ENCODE data around the gene TOB2.
"Not testable (repeated sequence)": the region's sequence is repeated elsewhere in the genome, so short reads cannot be mapped to it uniquely, and the experiment has no call there.

The TOB2 gene

DNA sequence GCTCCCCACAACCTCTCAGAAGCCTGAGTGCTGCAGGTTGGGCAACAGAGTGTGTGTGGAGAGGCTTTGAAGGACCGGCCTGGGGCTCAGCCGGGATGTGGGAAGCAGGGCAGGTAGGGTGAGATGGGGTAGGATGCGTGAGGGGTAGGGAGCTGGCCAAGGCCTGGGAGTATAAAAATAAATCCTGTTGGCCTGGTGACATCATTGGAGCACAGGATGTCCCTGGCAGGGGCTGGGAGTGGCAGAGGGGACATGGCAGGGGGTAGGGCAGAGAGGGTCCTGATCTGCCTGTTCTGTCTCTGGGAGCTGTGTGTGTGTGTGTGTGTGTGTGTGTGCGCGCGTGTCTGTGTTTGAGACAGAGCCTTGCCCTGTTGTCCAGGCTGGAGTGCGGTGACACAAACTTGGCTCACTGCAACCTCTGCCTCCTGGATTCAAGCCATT is 36.3 kb downstream of the TOB2 start:
- Histone ChIP-seq H3K27me3 (ENCODE audit: control insufficient read depth, insufficient read depth, low read length) (no peaks in the 10 kb centered on the region), H3K9ac (ENCODE audit: low read depth, low read length) (no peak overlapping the region), H3K36me3 (ENCODE audit: control insufficient read depth, insufficient read depth, low read length) (no peaks in the 10 kb centered on the region), H3K9me3 (ENCODE audit: control insufficient read depth, insufficient read depth, low read length) (no peaks in the 10 kb centered on the region), H3K4me3 (ENCODE audit: low read depth, low read length) (no peak overlapping the region), H3K4me1 (ENCODE audit: control insufficient read depth, insufficient read depth, low read length) (peaks cover 8% of the 10 kb centered on the region)

DNA sequence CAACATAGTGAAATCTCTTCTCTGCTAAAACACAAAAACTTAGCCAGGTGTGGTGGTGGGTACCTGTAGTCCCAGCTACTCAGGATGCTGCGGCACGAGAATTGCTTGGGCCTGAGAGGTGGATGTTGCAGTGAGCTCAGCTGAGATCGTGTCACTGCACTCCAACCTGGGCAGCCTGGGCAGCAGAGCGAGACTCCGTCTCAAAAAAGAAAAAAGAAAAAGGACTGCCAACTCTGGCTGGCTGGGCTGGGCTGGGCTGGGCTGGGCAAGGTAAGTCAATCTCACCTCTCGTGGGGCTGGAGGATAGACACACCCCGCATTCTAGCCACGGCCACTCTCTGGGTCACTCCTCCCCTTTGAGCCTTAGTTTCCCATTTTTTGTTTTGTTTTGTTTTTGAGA is 37.9 kb downstream of the TOB2 start:
- H3K4me1 ChIP-seq (ENCODE audit: control insufficient read depth, insufficient read depth, low read length): peaks cover 6% of the 10 kb centered on the region
- H3K4me3 ChIP-seq (ENCODE audit: low read depth, low read length): no peak overlapping the region
- H3K36me3 ChIP-seq (ENCODE audit: control insufficient read depth, insufficient read depth, low read length): no peaks in the 10 kb centered on the region
- no peaks in the 10 kb centered on the region for H3K27me3 ChIP-seq (ENCODE audit: control insufficient read depth, insufficient read depth, low read length)
- no peak overlapping the region for H3K9ac ChIP-seq (ENCODE audit: low read depth, low read length)
- no peaks in the 10 kb centered on the region for H3K9me3 ChIP-seq (ENCODE audit: control insufficient read depth, insufficient read depth, low read length)

DNA sequence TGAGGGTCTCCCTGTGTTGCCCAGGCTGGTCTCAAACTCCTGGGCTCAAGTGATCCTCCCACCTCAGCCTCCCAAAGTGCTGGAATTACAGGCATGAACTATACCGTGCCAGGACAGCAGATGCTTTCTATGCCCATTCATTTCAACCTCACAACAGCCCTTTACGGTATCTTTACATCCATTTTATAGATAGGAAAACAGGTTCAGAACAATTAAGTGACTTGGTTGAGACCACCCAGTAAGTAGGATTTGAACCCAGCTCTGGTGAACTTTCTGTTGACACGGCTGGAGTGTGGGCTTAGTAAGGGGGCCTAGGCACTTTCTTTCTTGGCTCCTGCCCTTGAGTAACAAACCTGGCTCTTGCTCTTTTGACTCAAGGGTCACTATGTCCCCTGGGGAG is 39.2 kb downstream of the TOB2 start:
- H3K27me3 ChIP-seq (ENCODE audit: control insufficient read depth, insufficient read depth, low read length): no peaks in the 10 kb centered on the region
- no peaks in the 10 kb centered on the region for H3K9me3 ChIP-seq (ENCODE audit: control insufficient read depth, insufficient read depth, low read length)
- H3K9ac ChIP-seq (ENCODE audit: low read depth, low read length): no peak overlapping the region
- no peaks in the 10 kb centered on the region for H3K36me3 ChIP-seq (ENCODE audit: control insufficient read depth, insufficient read depth, low read length)
- H3K4me3 ChIP-seq (ENCODE audit: low read depth, low read length): no peak overlapping the region
- H3K4me1 ChIP-seq (ENCODE audit: control insufficient read depth, insufficient read depth, low read length): peaks cover 6% of the 10 kb centered on the region

DNA sequence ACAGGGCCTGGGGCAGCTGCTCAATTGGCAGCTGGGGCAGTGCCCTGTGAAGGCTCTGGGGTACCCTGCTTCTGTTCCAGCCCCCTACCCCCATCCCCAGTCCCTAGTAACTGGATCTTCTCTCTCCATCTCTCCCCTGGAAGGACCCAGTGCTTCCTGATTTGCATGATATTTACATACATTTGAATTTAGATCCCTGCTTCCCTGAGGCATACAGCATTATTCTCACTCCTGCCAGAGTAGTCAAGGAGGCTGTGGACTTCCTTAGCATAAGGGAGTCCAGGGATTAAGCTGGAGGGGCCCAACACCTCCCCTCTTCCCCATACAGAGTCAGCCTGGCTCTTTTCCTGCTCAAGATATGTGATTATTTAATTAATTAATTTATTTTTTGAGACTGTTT is 40.2 kb downstream of the TOB2 start:
- H3K9me3 ChIP-seq (ENCODE audit: control insufficient read depth, insufficient read depth, low read length): no peaks in the 10 kb centered on the region
- H3K9ac ChIP-seq (ENCODE audit: low read depth, low read length): no peak overlapping the region
- H3K36me3 ChIP-seq (ENCODE audit: control insufficient read depth, insufficient read depth, low read length): no peaks in the 10 kb centered on the region
- peaks cover 3% of the 10 kb centered on the region for H3K4me1 ChIP-seq (ENCODE audit: control insufficient read depth, insufficient read depth, low read length)
- H3K27me3 ChIP-seq (ENCODE audit: control insufficient read depth, insufficient read depth, low read length): no peaks in the 10 kb centered on the region
- H3K4me3 ChIP-seq (ENCODE audit: low read depth, low read length): no peak overlapping the region

DNA sequence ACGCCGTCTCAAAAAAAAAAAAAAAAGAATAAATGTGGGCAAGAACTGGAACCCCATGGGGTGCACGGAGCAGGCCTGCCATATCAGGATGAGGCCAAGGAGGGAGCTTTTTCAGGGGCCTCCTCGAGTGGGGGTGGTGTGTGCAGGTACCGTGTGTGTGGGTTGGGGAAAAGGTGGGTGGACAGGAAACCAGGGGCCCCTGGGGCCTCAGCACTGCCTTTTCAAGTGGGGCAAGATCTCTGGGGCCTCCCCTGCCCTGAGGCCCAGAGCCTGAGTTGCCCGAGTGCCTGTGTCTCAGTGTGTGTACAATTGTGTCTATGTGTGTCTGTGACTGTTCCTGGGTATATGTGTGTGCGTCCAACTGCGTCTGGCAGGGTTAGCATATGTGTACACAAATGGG is 41.0 kb downstream of the TOB2 start:
- no peak overlapping the region for H3K4me3 ChIP-seq (ENCODE audit: low read depth, low read length)
- H3K9ac ChIP-seq (ENCODE audit: low read depth, low read length): no peak overlapping the region
- H3K27me3 ChIP-seq (ENCODE audit: control insufficient read depth, insufficient read depth, low read length): no peaks in the 10 kb centered on the region
- no peaks in the 10 kb centered on the region for H3K4me1 ChIP-seq (ENCODE audit: control insufficient read depth, insufficient read depth, low read length)
- no peaks in the 10 kb centered on the region for H3K9me3 ChIP-seq (ENCODE audit: control insufficient read depth, insufficient read depth, low read length)
- H3K36me3 ChIP-seq (ENCODE audit: control insufficient read depth, insufficient read depth, low read length): no peaks in the 10 kb centered on the region

DNA sequence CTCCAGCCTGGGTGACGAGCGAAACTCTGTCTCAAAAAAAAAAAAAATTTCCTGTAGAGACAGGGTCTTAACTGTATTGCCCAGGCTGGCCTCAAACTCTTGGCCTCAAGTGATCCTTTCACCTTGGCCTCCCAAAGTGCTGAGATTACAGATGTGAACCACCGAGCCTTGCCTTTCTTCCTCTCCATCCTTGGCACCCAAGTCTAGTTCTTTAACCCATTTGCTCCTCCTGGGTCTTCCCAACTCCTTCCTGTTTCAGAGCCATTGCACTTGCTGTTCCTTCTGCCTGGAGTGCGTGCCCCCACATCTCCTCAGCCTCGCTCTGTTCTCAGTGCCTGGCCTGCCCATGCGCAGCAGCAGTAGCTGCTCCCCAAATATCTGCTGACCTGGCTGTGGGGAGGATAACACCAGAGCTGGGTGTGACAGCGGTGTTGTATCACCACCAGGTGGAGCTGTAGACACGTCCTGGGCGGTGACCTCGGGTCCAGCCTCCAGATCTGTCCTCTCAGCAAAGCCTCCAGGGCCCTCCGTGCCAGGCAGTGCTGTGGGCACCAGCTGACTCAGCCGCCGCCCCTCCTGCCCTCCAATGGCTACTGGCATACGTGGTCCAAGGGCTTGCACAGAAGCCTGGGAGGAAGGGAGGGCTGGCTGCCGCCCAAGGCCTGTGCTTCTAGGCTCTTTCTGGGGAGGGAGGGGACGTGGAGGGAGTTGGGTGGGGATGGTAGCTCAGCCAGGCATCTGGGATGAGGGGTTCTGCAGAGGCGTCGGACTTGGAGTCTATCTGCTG is 42.9 kb downstream of the TOB2 start:
- H3K4me1 ChIP-seq (ENCODE audit: control insufficient read depth, insufficient read depth, low read length): no peaks in the 10 kb centered on the region
- H3K36me3 ChIP-seq (ENCODE audit: control insufficient read depth, insufficient read depth, low read length): no peaks in the 10 kb centered on the region
- no peak overlapping the region for H3K9ac ChIP-seq (ENCODE audit: low read depth, low read length)
- H3K9me3 ChIP-seq (ENCODE audit: control insufficient read depth, insufficient read depth, low read length): no peaks in the 10 kb centered on the region
- no peak overlapping the region for H3K4me3 ChIP-seq (ENCODE audit: low read depth, low read length)
- no peaks in the 10 kb centered on the region for H3K27me3 ChIP-seq (ENCODE audit: control insufficient read depth, insufficient read depth, low read length)

DNA sequence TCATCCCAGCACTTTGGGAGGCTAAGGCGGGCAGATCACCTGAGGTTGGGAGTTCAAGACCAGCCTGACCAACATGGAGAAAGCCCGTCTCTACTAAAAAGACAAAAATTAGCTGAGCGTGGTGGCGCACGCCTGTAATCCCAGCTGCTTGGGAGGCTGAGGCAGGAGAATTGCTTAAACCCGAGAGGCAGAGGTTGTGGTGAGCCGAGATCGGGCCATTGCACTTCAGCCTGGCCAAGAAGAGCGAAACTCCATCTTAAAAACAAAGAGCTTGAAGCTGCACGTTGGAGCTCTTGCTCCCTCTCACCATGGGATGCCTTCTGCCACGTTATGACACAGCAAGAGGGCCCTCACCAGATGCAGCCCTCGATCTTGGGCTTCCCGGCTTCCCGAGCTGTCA is 43.8 kb downstream of the TOB2 start:
- not testable (repeated sequence) for H3K36me3 ChIP-seq (ENCODE audit: control insufficient read depth, insufficient read depth, low read length); H3K4me3 ChIP-seq (ENCODE audit: low read depth, low read length); H3K9ac ChIP-seq (ENCODE audit: low read depth, low read length); H3K9me3 ChIP-seq (ENCODE audit: control insufficient read depth, insufficient read depth, low read length); H3K27me3 ChIP-seq (ENCODE audit: control insufficient read depth, insufficient read depth, low read length); H3K4me1 ChIP-seq (ENCODE audit: control insufficient read depth, insufficient read depth, low read length)

DNA sequence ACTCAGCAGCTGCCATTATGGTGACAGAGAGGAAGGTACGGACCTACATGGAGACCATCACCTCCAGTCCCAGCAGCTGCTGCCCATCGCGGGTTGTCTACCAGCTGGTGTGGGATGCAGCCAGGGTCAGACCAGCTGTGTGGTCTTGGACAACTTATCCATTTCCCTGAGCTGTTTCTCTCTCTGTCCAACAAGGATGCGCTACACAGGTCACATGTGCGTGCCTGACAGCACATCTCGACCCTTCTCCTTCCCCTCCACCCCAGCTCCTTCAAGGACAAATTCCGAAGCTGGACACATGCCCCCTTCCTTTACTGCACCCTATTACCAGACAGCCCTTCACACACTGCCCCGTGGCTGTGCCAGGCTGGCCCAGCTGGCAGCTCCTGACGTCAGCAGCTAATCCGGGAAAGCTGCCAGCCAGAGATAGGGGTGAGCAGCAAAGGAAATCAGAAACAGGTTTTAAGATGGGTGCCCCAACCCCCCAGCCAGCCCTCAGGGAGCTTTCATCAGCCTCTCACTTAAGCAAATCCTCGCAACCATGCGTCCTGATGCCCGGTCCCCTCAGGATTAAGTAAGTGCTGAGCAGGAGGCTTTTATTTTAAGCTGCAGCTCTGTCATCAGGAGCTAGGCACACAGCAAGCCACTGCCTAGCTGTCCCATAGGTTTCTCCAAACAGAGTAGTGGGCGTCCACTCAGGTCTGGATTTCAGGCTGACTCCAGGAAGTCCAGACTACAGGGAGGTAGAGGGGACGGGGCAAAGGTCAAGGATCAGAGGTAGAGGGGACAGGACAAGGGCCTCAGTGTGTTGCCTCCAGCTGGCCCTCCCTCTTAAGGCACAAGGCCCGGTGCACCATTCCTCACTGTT is 44.6 kb downstream of the TOB2 start:
- H3K9ac ChIP-seq (ENCODE audit: low read depth, low read length): no peak overlapping the region
- no peaks in the 10 kb centered on the region for H3K9me3 ChIP-seq (ENCODE audit: control insufficient read depth, insufficient read depth, low read length)
- H3K4me1 ChIP-seq (ENCODE audit: control insufficient read depth, insufficient read depth, low read length): no peaks in the 10 kb centered on the region
- H3K4me3 ChIP-seq (ENCODE audit: low read depth, low read length): no peak overlapping the region
- peaks cover 4% of the 10 kb centered on the region for H3K36me3 ChIP-seq (ENCODE audit: control insufficient read depth, insufficient read depth, low read length)
- H3K27me3 ChIP-seq (ENCODE audit: control insufficient read depth, insufficient read depth, low read length): no peaks in the 10 kb centered on the region

DNA sequence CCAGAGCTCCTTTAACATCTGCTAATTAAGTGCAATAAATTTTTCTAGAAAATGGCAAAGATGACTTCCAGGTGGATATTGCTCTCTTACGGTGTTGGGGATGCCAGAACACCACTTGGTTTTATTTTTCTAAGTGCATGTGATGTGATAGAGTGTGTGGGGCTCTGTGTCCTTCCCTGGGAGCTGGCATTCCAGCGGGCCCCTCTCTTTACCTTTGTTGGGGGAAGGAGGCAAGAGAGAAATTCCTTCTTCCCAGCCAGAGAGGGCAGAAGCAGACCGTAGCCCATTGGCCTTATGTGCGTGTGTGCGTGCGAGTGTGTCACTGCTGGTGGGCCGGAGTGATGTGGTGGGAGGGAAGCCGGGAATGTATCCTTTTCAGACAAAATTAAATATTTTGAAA is 47.7 kb downstream of the TOB2 start:
- Histone ChIP-seq H3K36me3 (ENCODE audit: control insufficient read depth, insufficient read depth, low read length) (peaks cover 27% of the 10 kb centered on the region), H3K9me3 (ENCODE audit: control insufficient read depth, insufficient read depth, low read length) (no peaks in the 10 kb centered on the region), H3K9ac (ENCODE audit: low read depth, low read length) (no peak overlapping the region), H3K27me3 (ENCODE audit: control insufficient read depth, insufficient read depth, low read length) (no peaks in the 10 kb centered on the region), H3K4me3 (ENCODE audit: low read depth, low read length) (no peak overlapping the region), H3K4me1 (ENCODE audit: control insufficient read depth, insufficient read depth, low read length) (no peaks in the 10 kb centered on the region)

DNA sequence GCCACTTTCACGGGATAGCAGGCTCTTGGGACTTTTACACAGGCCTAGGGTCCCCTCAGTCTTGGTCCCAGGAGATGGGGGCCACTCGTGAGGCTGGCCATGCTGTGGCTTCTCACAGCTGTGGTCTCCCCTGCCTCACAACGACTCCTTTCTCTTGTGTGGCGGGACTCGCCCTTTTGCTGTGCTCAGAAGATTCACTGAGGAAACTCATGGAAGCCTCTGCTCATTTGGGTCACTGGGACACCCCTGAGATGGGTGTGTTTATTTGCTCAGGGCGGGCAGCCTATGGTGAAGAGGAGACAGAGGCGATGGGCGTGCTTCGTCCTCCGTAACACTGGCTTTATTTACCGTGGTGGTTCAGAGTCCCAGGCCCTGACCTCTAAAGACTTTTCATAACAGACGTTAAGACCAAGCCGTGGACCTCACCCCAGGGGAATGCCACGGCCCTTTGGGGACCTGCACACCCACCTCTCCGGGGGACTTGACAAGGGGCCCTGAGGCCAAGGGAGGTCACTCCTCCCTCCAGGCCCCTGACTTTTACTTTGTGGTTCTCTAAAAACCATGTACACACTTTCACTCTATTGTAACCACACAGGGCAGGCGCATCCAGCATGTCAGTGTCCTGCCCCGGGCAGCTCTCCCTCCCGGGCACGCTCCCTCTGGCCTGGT is 49.3 kb downstream of the TOB2 start:
- Histone ChIP-seq H3K27me3 (ENCODE audit: control insufficient read depth, insufficient read depth, low read length) (no peaks in the 10 kb centered on the region), H3K4me3 (ENCODE audit: low read depth, low read length) (no peak overlapping the region), H3K9me3 (ENCODE audit: control insufficient read depth, insufficient read depth, low read length) (no peaks in the 10 kb centered on the region), H3K36me3 (ENCODE audit: control insufficient read depth, insufficient read depth, low read length) (peaks cover 27% of the 10 kb centered on the region), H3K9ac (ENCODE audit: low read depth, low read length) (no peak overlapping the region), H3K4me1 (ENCODE audit: control insufficient read depth, insufficient read depth, low read length) (no peaks in the 10 kb centered on the region)

DNA sequence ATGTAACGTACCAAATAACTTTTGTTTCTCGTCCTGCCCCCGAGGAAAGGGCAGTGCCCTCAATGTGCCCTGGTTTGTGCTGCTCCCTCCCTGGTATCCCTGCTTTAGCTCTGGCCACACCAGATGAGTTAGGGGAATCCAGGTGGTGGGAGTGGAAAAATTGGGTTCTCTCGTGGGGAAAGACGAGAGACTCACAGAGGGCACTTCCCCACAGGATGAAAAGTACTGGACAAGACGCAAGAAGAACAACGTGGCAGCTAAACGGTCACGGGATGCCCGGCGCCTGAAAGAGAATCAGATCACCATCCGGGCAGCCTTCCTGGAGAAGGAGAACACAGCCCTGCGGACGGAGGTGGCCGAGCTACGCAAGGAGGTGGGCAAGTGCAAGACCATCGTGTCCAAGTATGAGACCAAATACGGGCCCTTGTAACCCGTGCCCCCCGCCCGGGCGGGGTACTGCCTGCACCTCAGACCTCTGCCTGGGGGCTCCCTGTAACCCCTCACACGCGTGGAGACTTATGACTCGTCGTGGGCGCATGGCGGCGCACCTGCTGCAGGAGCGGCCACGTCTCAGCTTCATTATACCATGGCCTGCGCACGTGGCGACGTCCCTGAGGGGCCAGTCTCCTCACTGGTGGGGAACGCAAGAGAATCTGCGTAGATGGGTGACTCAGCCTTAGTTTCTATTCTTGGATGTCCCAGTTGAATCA is 50.9 kb downstream of the TOB2 start:
- no peak overlapping the region for H3K4me3 ChIP-seq (ENCODE audit: low read depth, low read length)
- no peak overlapping the region for H3K9ac ChIP-seq (ENCODE audit: low read depth, low read length)
- no peaks in the 10 kb centered on the region for H3K4me1 ChIP-seq (ENCODE audit: control insufficient read depth, insufficient read depth, low read length)
- H3K27me3 ChIP-seq (ENCODE audit: control insufficient read depth, insufficient read depth, low read length): no peaks in the 10 kb centered on the region
- H3K9me3 ChIP-seq (ENCODE audit: control insufficient read depth, insufficient read depth, low read length): no peaks in the 10 kb centered on the region
- H3K36me3 ChIP-seq (ENCODE audit: control insufficient read depth, insufficient read depth, low read length): peaks cover 27% of the 10 kb centered on the region
